Liver (tissue), 9 donors: ENCODE results near the gene SEMA4C. TPM values are rescaled to one million over a fixed set of nuclear protein-coding genes. Genes with fewer than 3 reads are reported as not detected.
A peak's percentile ranks its signal among the peaks of the same experiment; 100 is the strongest.

Experiments
- DNase-seq: peaks from one replicate; pipeline ENCODE4 v3.0.0-alpha.2; 2017; ENCODE audit warnings: low spot score
- H3K27ac ChIP-seq, 2 donors: one replicate each; pipeline ENCODE4 v1.7.0; 2013; ENCODE audit warnings: inconsistent platforms in 2 of 2, low read length in 2 of 2, control low read depth in 1 of 2, low read depth in 1 of 2, mild to moderate bottlenecking in 1 of 2
- H3K27me3 ChIP-seq, 4 donors: one replicate each; pipeline versions ENCODE4 v1.6.1 to v1.7.0; 2013; ENCODE audit warnings: low read length in 3 of 4, inconsistent platforms in 1 of 4, mild to moderate bottlenecking in 1 of 4, moderate library complexity in 1 of 4; ENCODE audit not compliant: control insufficient read depth in 4 of 4, insufficient read depth in 4 of 4
- H3K36me3 ChIP-seq, 4 donors: one replicate each; pipeline versions ENCODE4 v1.6.1 to v1.7.0; 2013; ENCODE audit warnings: low read length in 3 of 4, mild to moderate bottlenecking in 3 of 4, low read depth in 1 of 4, moderate library complexity in 1 of 4; ENCODE audit not compliant: control insufficient read depth in 4 of 4, insufficient read depth in 3 of 4
- H3K4me1 ChIP-seq, 4 donors: one replicate each; pipeline versions ENCODE4 v1.6.1 to v1.7.0; 2013; ENCODE audit warnings: low read length in 3 of 4, mild to moderate bottlenecking in 3 of 4, moderate library complexity in 1 of 4; ENCODE audit not compliant: control insufficient read depth in 4 of 4, insufficient read depth in 4 of 4
- H3K4me3 ChIP-seq, 3 donors: one replicate each; pipeline versions ENCODE4 v1.6.1 to v1.7.0; 2013; ENCODE audit warnings: low read length in 3 of 3, control low read depth in 1 of 3, low read depth in 1 of 3, mild to moderate bottlenecking in 1 of 3
- H3K9ac ChIP-seq, 2 donors: one replicate each; pipeline ENCODE4 v1.7.0; 2013; ENCODE audit warnings: low read length in 2 of 2, mild to moderate bottlenecking in 2 of 2, moderate library complexity in 2 of 2, control low read depth in 1 of 2, low read depth in 1 of 2
- H3K9me3 ChIP-seq, 4 donors: one replicate each; pipeline versions ENCODE4 v1.6.1 to v1.7.0; 2013; ENCODE audit warnings: low read length in 3 of 4; ENCODE audit not compliant: control insufficient read depth in 4 of 4
- ATF3 ChIP-seq: IDR thresholded peaks from 2 replicates; pipeline ENCODE4 v1.6.1; 2016; ENCODE audit warnings: antibody characterized with exemption
- CTCF ChIP-seq: fragments of 150-350 bp; IDR thresholded peaks from 2 replicates; pipeline ENCODE4 v1.5.1; 2017; ENCODE audit warnings: improper control_type of control experiment, low read depth, low read length; ENCODE audit not compliant: missing input control
- EGR1 ChIP-seq, 2 donors: IDR thresholded peaks; 2 replicates each; pipeline ENCODE4 v1.6.1; 2016 to 2018; ENCODE audit warnings: antibody characterized with exemption in 2 of 2, low read depth in 2 of 2
- FOXA1 ChIP-seq: IDR thresholded peaks from 2 replicates; pipeline ENCODE4 v1.6.1; 2016; ENCODE audit warnings: antibody characterized with exemption
- FOXA2 ChIP-seq: IDR thresholded peaks from 2 replicates; pipeline ENCODE4 v1.6.1; 2016; ENCODE audit warnings: antibody characterized with exemption
- GABPA ChIP-seq, 2 donors: IDR thresholded peaks in 1 of 2; conservative IDR thresholded peaks in 1 of 2; 2 replicates each; pipeline ENCODE4 v1.6.1; 2016; ENCODE audit warnings: antibody characterized with exemption in 2 of 2, mild to moderate bottlenecking in 1 of 2, moderate library complexity in 1 of 2
- HNF4A ChIP-seq, 2 donors: conservative IDR thresholded peaks; 2 replicates each; pipeline ENCODE4 v1.6.1; 2016; ENCODE audit warnings: antibody characterized with exemption in 2 of 2, mild to moderate bottlenecking in 2 of 2
- HNF4G ChIP-seq: IDR thresholded peaks from 2 replicates; pipeline ENCODE4 v1.6.1; 2016; ENCODE audit warnings: antibody characterized with exemption
- JUND ChIP-seq, 2 donors: IDR thresholded peaks; 2 replicates each; pipeline ENCODE4 v1.6.1; 2016; ENCODE audit warnings: antibody characterized with exemption in 2 of 2
- MAX ChIP-seq: IDR thresholded peaks from 2 replicates; pipeline ENCODE4 v1.6.1; 2016; ENCODE audit warnings: antibody characterized with exemption
- NR2F2 ChIP-seq: IDR thresholded peaks from 2 replicates; pipeline ENCODE4 v1.6.1; 2016; ENCODE audit warnings: antibody characterized with exemption
- RAD21 ChIP-seq, 2 donors: IDR thresholded peaks; 2 replicates each; pipeline ENCODE4 v1.6.1; 2016; ENCODE audit warnings: antibody characterized with exemption in 2 of 2, mild to moderate bottlenecking in 2 of 2
- REST ChIP-seq: IDR thresholded peaks from 2 replicates; pipeline ENCODE4 v1.6.1; 2016; ENCODE audit warnings: antibody characterized with exemption, mild to moderate bottlenecking
- RXRA ChIP-seq, 2 donors: IDR thresholded peaks; 2 replicates each; pipeline ENCODE4 v1.6.1; 2017 to 2018; ENCODE audit warnings: antibody characterized with exemption in 2 of 2, mild to moderate bottlenecking in 1 of 2
- SP1 ChIP-seq: IDR thresholded peaks from 2 replicates; pipeline ENCODE4 v1.6.1; 2018; ENCODE audit warnings: antibody characterized with exemption, mild to moderate bottlenecking
- TAF1 ChIP-seq: conservative IDR thresholded peaks from 2 replicates; pipeline ENCODE4 v1.6.1; 2016; ENCODE audit warnings: antibody characterized with exemption, mild to moderate bottlenecking
- YY1 ChIP-seq: IDR thresholded peaks from 2 replicates; pipeline ENCODE4 v1.6.1; 2016; ENCODE audit warnings: antibody characterized with exemption, mild to moderate bottlenecking
- ZBTB33 ChIP-seq: IDR thresholded peaks from 2 replicates; pipeline ENCODE4 v1.6.1; 2016; ENCODE audit warnings: antibody characterized with exemption
- WGBS: extraction: QIAGEN DNeasy Blood & Tissue Kit; methylation state at CpG from one replicate; pipeline ENCODE4 v1.1.7; 2013; 5-methylcytosine and 5-hydroxymethylcytosine counted together
- polyA plus RNA-seq, 2 donors: library from polyadenylated mRNA; stranded (reverse) in 1 of 2; unstranded in 1 of 2; fragments of 200-250 nt in 1 of 2; fragments of >200 nt in 1 of 2; fragmentation: Nextera tagmentation in 1 of 2; extraction: Ambion mirVana in 1 of 2; gene quantifications; one replicate each; pipeline versions ENCODE4 v1.2.1 to v1.2.3, GENCODE V29; 2013 to 2015
- total RNA-seq, 2 donors: library from RNA; depleted of rRNA; stranded (reverse); fragments of >200 nt; gene quantifications; one replicate each; pipeline ENCODE4 v1.2.3, GENCODE V29; 2014
- donor health status: healthy.
- donor health status: healthy.
- donor health status: healthy.
- donor health status: healthy.
- donor health status: healthy.

SEMA4C gene
- total and polyA plus RNA-seq, 4 donors, result 3.7 to 23.2 (median 13.2) TPM

GRCh38 chr2:96822786-96823185 lies 47.1 kb downstream of the SEMA4C start:
- Histone ChIP-seq H3K4me3 (no peak overlapping the region), H3K9me3 (no peaks in the 10 kb centered on the region), H3K27ac (no peak overlapping the region), H3K4me1 (peaks cover 21 to 55% (median 48%) of the 10 kb centered on the region in 4 donors), H3K36me3 (peaks cover 8 to 24% (median 18%) of the 10 kb centered on the region in 4 donors), H3K9ac (no peak overlapping the region), H3K27me3 (no peaks in the 10 kb centered on the region)
- WGBS, result 86% methylated on average over 4 of the region's 4 CpGs
- no peak for TF ChIP-seq FOXA2
- no peak for TF ChIP-seq TAF1
- no peak for TF ChIP-seq HNF4A (conservative IDR thresholded peaks at IDR 0.05)
- TF ChIP-seq REST, result no peak
- no peak for DNase-seq

- 37% methylated on average over 11 of the region's 11 CpGs for WGBS
- Histone ChIP-seq H3K27ac (peak overlapping the region in 1 of 2 donors; percentile 9), H3K4me3 (no peak overlapping the region), H3K36me3 (peaks cover 4 to 14% (median 9%) of the 10 kb centered on the region in 4 donors), H3K27me3 (no peaks in the 10 kb centered on the region), H3K9me3 (no peaks in the 10 kb centered on the region), H3K9ac (no peak overlapping the region), H3K4me1 (peaks cover 22 to 64% (median 57%) of the 10 kb centered on the region in 4 donors)
- no peak for DNase-seq
- TF ChIP-seq GABPA (IDR thresholded peaks at IDR 0.05 in 1 of 2, conservative IDR thresholded peaks at IDR 0.05 in 1 of 2), result no peak
- TF ChIP-seq FOXA2, result no peak
- peak; percentile 10 for TF ChIP-seq SP1
- TF ChIP-seq REST, result no peak
- peak; percentile 15 for TF ChIP-seq YY1
- TF ChIP-seq CTCF, result no peak
- no peak for TF ChIP-seq MAX
- no peak for TF ChIP-seq JUND (IDR thresholded peaks at IDR 0.05)
- TF ChIP-seq ATF3, result no peak
- peak in 1 of 2 donors; percentile 19 for TF ChIP-seq RXRA (IDR thresholded peaks at IDR 0.05)
- TF ChIP-seq EGR1 (IDR thresholded peaks at IDR 0.05; ENCODE audit: low read depth in 2 of 2), result no peak
- no peak for TF ChIP-seq NR2F2
- peak; percentile 54 to 59 for TF ChIP-seq HNF4A (conservative IDR thresholded peaks at IDR 0.05)
- no peak for TF ChIP-seq FOXA1
- no peak for TF ChIP-seq ZBTB33
- TF ChIP-seq RAD21 (IDR thresholded peaks at IDR 0.05), result no peak
- TF ChIP-seq TAF1, result no peak
- peak; percentile 34 for TF ChIP-seq HNF4G
Measured at GRCh38 chr2:96821113-96821675, 48.7 kb downstream of the SEMA4C start.
